Astrocyte of the spinal cord (primary cell): ENCODE measurements around the gene PRSS22.
"Not testable (repeated sequence)": the region's sequence is repeated elsewhere in the genome, so short reads cannot be mapped to it uniquely, and the experiment has no call there.

Experiments
- DNase-seq: peaks from one replicate; pipeline ENCODE4 v3.0.0; 2011; ENCODE audit warnings: low read depth, low spot score
- H3K4me3 ChIP-seq: 2 replicates; pipeline ENCODE4 v1.5.1; 2011; ENCODE audit warnings: low read depth, mild to moderate bottlenecking, low read length, moderate library complexity
- in situ Hi-C: cut with HindIII; loops from 2 replicates; pipeline ENCODE4 v1.10.0; 2017; ENCODE audit warnings: low sequenced_read_pairs
- TF ChIP-seq, protein P1 (sequence below): IDR thresholded peaks from 2 replicates; pipeline ENCODE4 v1.5.1; 2012; ENCODE audit warnings: low read depth, mild to moderate bottlenecking, low read length, inconsistent platforms

PRSS22 gene, protein sequence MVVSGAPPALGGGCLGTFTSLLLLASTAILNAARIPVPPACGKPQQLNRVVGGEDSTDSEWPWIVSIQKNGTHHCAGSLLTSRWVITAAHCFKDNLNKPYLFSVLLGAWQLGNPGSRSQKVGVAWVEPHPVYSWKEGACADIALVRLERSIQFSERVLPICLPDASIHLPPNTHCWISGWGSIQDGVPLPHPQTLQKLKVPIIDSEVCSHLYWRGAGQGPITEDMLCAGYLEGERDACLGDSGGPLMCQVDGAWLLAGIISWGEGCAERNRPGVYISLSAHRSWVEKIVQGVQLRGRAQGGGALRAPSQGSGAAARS

DNA sequence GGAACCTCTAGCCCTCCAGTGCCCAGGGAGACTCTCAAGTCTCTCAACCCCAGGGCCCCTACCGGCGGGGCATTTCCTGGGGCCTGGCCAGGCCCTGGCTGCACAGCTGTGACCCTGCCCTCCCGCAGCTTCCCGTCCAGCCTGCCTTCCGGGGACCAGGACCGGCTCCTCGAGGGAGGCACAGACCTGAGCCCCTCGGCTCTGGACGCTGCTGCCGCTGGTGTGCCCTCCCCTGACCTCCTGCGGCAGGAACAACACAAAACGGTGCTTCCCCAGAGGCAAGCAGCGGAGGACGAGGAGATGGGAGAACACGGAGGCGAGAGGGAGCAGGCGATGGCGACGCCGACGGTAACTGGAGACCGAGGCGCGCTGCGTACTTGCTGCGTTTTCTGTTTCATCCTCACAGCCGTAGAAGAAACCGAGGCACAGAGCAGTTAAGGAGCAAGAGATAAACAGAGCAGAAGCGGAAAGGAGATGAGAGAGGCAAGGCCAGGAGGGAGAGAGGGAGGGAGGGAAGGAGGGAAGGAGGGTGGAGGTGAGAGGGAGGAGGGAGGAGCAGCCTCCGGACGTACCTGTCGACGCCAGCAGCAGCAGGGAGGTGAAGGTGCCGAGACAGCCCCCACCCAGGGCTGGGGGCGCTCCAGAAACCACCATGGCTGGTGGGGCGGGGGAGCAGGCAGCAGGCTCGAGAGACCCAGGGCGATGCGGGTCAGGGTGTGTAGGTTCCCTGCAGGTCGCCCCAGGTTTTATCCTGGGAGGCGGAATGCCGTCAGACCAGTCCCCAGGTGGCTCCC is at the start of gene PRSS22:
Gene PRSS22, minus strand, starts transcription at position 720 of the 794 bp plus-strand sequence. Its CDS starts 66 bp downstream, at position 654.
- no peak for DNase-seq
- no peak within 1 kb of the TSS for H3K4me3 ChIP-seq

DNA sequence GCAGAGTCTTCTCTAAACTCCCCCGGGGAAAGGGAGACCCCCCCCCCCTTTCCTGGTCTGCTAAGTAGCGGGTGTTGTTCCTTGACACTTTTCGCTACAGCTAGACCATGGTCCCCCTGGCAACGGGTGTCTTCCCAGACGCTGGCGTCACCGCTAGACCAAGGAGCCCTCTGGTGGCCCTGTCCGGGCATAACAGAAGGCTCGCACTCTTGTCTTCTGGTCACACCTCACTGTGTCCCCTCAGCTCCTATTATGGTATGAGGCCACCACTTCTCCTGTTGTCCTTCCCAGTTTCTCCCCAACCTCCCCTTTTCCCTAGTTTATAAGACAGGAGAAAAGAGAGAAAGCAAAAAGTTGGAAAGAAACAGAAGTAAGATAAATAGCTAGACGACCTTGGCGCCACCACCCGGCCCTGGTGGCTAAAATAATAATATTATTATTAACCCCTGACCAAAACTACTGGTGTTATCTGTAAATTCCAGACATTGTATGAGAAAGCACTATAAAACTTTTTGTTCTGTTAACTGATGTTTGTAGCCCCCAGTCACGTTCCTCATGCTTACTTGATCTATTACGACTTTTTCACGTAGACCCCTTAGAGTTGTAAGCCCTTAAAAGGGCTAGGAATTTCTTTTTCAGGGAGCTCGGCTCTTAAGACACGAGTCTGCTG is 49.2 kb upstream of the PRSS22 start:
- in situ Hi-C loops, H3K4me3 ChIP-seq: not testable (repeated sequence)
- TF ChIP-seq, protein P1, sequence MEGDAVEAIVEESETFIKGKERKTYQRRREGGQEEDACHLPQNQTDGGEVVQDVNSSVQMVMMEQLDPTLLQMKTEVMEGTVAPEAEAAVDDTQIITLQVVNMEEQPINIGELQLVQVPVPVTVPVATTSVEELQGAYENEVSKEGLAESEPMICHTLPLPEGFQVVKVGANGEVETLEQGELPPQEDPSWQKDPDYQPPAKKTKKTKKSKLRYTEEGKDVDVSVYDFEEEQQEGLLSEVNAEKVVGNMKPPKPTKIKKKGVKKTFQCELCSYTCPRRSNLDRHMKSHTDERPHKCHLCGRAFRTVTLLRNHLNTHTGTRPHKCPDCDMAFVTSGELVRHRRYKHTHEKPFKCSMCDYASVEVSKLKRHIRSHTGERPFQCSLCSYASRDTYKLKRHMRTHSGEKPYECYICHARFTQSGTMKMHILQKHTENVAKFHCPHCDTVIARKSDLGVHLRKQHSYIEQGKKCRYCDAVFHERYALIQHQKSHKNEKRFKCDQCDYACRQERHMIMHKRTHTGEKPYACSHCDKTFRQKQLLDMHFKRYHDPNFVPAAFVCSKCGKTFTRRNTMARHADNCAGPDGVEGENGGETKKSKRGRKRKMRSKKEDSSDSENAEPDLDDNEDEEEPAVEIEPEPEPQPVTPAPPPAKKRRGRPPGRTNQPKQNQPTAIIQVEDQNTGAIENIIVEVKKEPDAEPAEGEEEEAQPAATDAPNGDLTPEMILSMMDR, result peak; percentile 44
- peak; percentile 41 for DNase-seq

More for the DNA sequence above, at the start of gene PRSS22:
- TF ChIP-seq, protein P1, result no peak
- in situ Hi-C loops, result no loop called here

DNA sequence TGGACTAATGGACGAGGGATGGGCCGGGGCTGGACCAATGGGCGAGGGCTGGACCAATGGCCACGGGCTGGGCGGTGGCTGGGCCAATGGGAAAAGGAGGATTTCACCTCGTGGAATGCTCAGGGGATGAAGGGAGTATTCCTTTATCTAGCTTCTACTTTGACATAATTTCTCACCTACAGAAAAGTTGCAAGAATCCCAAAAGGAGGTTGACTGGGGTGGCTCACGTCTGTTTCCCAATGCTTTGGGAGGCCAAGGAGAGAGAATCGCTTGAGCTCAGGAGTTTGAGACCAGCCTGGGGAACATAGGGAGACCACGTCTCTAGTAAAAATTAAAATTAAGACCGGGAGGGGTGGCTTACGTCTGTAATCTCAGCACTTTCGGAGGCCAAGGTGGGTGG is 48.0 kb upstream of the PRSS22 start:
- TF ChIP-seq, protein P1, result no peak
- DNase-seq, result no peak
- no peak overlapping the region for H3K4me3 ChIP-seq
- in situ Hi-C loops, result no loop called here

DNA sequence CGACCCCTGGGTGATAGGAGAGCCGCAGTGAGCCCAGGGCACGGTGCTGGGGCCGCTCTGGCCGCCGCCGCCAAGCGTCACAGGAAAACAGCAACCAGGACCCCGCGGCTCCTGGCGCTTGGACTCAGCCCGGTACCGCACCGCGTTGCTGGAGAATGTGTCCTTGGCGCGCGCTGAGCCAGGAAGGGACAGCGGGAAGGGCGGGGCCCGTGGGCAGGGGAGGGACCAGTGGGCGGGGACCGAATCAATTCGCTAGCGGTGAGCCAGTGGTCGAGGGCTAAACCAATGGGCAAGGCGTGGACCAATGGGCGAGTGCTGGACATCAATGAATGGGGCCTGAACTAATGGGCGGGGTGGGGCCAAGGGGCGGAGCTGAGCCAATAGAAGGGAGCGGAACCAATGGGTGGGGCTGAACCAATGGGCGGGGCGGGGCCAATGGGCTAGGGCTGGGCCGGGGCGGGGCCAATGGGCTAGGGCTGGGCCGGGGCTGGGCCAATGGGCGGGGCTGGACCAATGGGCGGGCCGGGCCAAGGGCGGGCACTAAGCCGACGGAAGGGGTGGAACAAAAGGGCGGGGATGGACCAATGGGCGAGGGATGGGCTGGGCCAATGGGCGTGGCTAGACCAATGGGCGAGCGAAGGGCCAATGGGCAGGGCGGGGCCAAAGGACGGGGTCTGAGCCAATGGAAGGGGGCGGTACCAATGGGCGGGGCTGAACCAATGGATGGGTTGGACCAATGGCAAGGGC is 47.4 kb upstream of the PRSS22 start:
- H3K4me3 ChIP-seq, result peak overlapping the region; percentile 72
- TF ChIP-seq, protein P1, result no peak
- peak; percentile 99 for DNase-seq
- in situ Hi-C loops, result no loop called here

DNA sequence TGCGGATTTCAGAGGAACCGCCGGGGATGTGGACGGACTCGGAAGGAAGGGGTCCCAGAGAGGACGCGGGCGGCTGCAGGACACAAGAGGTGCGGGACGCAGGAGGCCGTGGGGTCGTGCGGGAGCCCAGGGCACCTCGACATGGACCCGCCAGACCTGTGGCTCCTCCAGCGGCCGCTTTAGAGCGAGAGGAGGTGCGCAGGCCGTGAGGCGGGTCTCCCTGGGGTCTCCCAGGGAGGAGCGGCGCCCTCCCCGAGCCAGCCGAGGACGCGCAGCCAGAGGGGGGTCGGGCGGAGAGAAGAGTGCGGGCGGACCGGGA is 46.9 kb upstream of the PRSS22 start:
- DNase-seq, result no peak

More for the DNA sequence above, 46.9 kb upstream of the PRSS22 start:
- TF ChIP-seq, protein P1, result no peak
- in situ Hi-C loops, result no loop called here
- H3K4me3 ChIP-seq, result peak overlapping the region; percentile 72
